Stimulated activated naive CD8-positive, alpha-beta T cell treated with anti-CD3 and anti-CD28 coated beads, Interleukin-15, Interleukin-2, amounts not matched to agents 100 ng/mL and 50 ng/mL, for 24 hours (primary cell): ENCODE measurements around the gene MOSPD2.

Experiments used
- H3K27ac Mint-ChIP-seq: one replicate; pipeline ENCODE4 v1.8.0; 2021; ENCODE audit warnings: mild to moderate bottlenecking, mixed read lengths
- H3K27me3 Mint-ChIP-seq: one replicate; pipeline ENCODE4 v1.8.0; 2021; ENCODE audit warnings: mixed read lengths
- H3K36me3 Mint-ChIP-seq: one replicate; pipeline ENCODE4 v1.8.0; 2021; ENCODE audit warnings: low read depth, mixed read lengths
- H3K4me1 Mint-ChIP-seq: one replicate; pipeline ENCODE4 v1.8.0; 2021; ENCODE audit warnings: low read depth, mixed read lengths
- H3K4me3 Mint-ChIP-seq: one replicate; pipeline ENCODE4 v1.8.0; 2021; ENCODE audit warnings: mild to moderate bottlenecking, mixed read lengths
- H3K9me3 Mint-ChIP-seq: one replicate; pipeline ENCODE4 v1.8.0; 2021; ENCODE audit warnings: mixed read lengths

Gene MOSPD2

DNA sequence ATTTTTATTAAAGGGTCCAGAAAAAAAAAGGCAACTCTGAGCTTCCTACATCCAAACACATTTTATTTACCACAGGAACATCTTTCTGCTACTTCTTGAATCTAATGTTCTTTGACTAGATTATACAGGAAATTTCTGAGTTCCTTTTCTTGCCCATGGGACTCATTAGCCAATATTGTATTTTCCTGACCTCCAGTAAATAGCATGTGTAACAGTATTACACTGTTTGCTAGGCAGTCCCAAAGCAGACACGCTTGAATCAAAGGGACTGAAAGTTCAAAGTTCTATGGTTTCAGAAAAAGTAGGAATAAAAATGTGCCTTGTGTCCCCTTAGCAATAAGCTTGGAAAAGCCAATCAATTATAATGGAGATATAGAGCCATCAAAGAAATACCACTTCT lies 57.4 kb downstream of the MOSPD2 start:
- H3K4me1 Mint-ChIP-seq: no peaks in the 10 kb centered on the region
- no peaks in the 10 kb centered on the region for H3K36me3 Mint-ChIP-seq
- H3K9me3 Mint-ChIP-seq: no peaks in the 10 kb centered on the region

DNA sequence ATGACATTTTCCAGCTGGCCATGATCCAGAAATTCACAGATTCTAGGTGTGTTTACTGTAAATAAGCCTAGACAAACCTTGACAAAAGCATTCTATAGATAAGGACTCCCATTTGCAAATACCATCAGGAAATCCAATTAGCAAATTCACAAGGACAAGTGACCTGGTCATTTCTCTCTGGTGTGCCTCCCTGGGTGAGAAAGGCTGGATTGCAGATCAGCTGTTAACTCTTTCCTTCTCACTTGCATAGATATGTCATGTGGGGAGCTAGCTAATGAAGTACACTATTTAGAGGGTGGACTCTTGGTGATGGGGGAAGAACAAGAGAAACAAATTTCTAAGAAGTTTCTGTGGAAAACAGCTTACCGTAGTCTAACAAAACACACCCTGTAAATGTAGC lies 58.9 kb downstream of the MOSPD2 start:
- H3K27ac Mint-ChIP-seq: no peak overlapping the region
- no peak overlapping the region for H3K4me3 Mint-ChIP-seq

More for the DNA sequence above, 57.4 kb downstream of the MOSPD2 start:
- no peak overlapping the region for H3K4me3 Mint-ChIP-seq
- H3K27ac Mint-ChIP-seq: no peak overlapping the region
- H3K27me3 Mint-ChIP-seq: no peaks in the 10 kb centered on the region

GRCh38 chrX:14934423-14934822 lies 61.2 kb downstream of the MOSPD2 start:
- H3K4me1 Mint-ChIP-seq: no peaks in the 10 kb centered on the region
- H3K4me3 Mint-ChIP-seq: no peak overlapping the region
- no peaks in the 10 kb centered on the region for H3K27me3 Mint-ChIP-seq
- H3K9me3 Mint-ChIP-seq: no peaks in the 10 kb centered on the region
- H3K36me3 Mint-ChIP-seq: no peaks in the 10 kb centered on the region
- no peak overlapping the region for H3K27ac Mint-ChIP-seq

More for the DNA sequence above, 58.9 kb downstream of the MOSPD2 start:
- no peaks in the 10 kb centered on the region for H3K36me3 Mint-ChIP-seq
- H3K9me3 Mint-ChIP-seq: no peaks in the 10 kb centered on the region
- no peaks in the 10 kb centered on the region for H3K27me3 Mint-ChIP-seq
- H3K4me1 Mint-ChIP-seq: no peaks in the 10 kb centered on the region

- no peaks in the 10 kb centered on the region for H3K36me3 Mint-ChIP-seq
- H3K9me3 Mint-ChIP-seq: no peaks in the 10 kb centered on the region
- no peak overlapping the region for H3K4me3 Mint-ChIP-seq
- H3K4me1 Mint-ChIP-seq: no peaks in the 10 kb centered on the region
- H3K27me3 Mint-ChIP-seq: no peaks in the 10 kb centered on the region
- no peak overlapping the region for H3K27ac Mint-ChIP-seq
Observed at GRCh38 chrX:14936561-14936960, 63.3 kb downstream of the MOSPD2 start.

DNA sequence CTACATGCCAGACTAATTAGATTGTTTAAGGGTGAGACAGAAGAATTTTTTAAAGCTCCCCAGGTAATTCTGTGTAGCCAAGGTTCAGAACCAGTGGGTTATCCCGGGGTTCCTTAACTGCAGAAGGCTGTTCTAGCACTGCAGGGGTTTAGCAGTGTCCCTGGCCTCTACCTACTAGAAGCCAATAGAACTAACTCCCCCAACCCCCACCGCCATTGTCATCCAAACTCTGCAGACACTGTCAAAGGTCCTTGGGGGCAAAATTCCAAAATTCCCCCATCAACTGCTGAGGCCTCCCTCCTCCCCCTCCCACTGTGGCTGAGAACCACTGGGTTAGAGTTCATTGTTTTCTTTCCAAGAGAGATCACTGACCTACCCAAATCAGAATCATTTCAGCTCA lies 66.4 kb downstream of the MOSPD2 start:
- Mint-ChIP-seq H3K36me3 (no peaks in the 10 kb centered on the region), H3K27me3 (no peaks in the 10 kb centered on the region), H3K9me3 (no peaks in the 10 kb centered on the region), H3K4me3 (no peak overlapping the region), H3K4me1 (no peaks in the 10 kb centered on the region), H3K27ac (no peak overlapping the region)

GRCh38 chrX:14941301-14941700 lies 68.1 kb downstream of the MOSPD2 start:
- H3K36me3 Mint-ChIP-seq: no peaks in the 10 kb centered on the region
- H3K9me3 Mint-ChIP-seq: no peaks in the 10 kb centered on the region
- H3K4me1 Mint-ChIP-seq: no peaks in the 10 kb centered on the region
- no peaks in the 10 kb centered on the region for H3K27me3 Mint-ChIP-seq
- no peak overlapping the region for H3K27ac Mint-ChIP-seq
- H3K4me3 Mint-ChIP-seq: no peak overlapping the region

DNA sequence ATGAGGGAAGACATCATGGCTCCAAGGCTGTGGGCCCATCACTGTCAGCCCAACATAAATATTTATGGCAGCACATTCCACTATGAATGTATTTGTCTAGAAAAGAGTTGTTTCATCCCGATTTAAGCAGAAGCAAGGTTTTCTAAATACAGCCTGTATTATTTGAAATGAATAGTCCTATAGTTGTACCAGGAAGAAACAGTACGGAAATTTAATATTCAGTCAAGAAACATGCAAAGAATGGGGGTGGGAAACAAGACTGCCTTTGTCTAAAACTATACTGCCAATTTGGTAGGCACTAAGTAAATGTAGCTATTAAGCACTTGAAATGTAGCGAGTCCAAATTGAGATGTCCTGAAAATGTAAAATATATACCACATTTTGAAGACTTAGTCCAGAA lies 69.1 kb downstream of the MOSPD2 start:
- Mint-ChIP-seq H3K27me3 (no peaks in the 10 kb centered on the region), H3K4me1 (no peaks in the 10 kb centered on the region), H3K4me3 (no peak overlapping the region), H3K9me3 (no peaks in the 10 kb centered on the region), H3K27ac (no peak overlapping the region), H3K36me3 (no peaks in the 10 kb centered on the region)

- H3K27ac Mint-ChIP-seq: no peak overlapping the region
- H3K4me1 Mint-ChIP-seq: no peaks in the 10 kb centered on the region
- H3K4me3 Mint-ChIP-seq: no peak overlapping the region
- H3K27me3 Mint-ChIP-seq: no peaks in the 10 kb centered on the region
- no peaks in the 10 kb centered on the region for H3K36me3 Mint-ChIP-seq
- H3K9me3 Mint-ChIP-seq: no peaks in the 10 kb centered on the region
Observed at GRCh38 chrX:14943962-14944361, 70.7 kb downstream of the MOSPD2 start.

GRCh38 chrX:14946606-14947155 lies 73.5 kb downstream of the MOSPD2 start:
- no peak overlapping the region for H3K27ac Mint-ChIP-seq

GRCh38 chrX:14948691-14949090 lies 75.5 kb downstream of the MOSPD2 start:
- Mint-ChIP-seq H3K4me3 (no peak overlapping the region), H3K27ac (no peak overlapping the region), H3K9me3 (no peaks in the 10 kb centered on the region), H3K27me3 (no peaks in the 10 kb centered on the region), H3K4me1 (no peaks in the 10 kb centered on the region), H3K36me3 (no peaks in the 10 kb centered on the region)

More at GRCh38 chrX:14946606-14947155, 73.5 kb downstream of the MOSPD2 start:
- Mint-ChIP-seq H3K27me3 (no peaks in the 10 kb centered on the region), H3K36me3 (no peaks in the 10 kb centered on the region), H3K4me3 (no peak overlapping the region), H3K4me1 (no peaks in the 10 kb centered on the region), H3K9me3 (no peaks in the 10 kb centered on the region)

DNA sequence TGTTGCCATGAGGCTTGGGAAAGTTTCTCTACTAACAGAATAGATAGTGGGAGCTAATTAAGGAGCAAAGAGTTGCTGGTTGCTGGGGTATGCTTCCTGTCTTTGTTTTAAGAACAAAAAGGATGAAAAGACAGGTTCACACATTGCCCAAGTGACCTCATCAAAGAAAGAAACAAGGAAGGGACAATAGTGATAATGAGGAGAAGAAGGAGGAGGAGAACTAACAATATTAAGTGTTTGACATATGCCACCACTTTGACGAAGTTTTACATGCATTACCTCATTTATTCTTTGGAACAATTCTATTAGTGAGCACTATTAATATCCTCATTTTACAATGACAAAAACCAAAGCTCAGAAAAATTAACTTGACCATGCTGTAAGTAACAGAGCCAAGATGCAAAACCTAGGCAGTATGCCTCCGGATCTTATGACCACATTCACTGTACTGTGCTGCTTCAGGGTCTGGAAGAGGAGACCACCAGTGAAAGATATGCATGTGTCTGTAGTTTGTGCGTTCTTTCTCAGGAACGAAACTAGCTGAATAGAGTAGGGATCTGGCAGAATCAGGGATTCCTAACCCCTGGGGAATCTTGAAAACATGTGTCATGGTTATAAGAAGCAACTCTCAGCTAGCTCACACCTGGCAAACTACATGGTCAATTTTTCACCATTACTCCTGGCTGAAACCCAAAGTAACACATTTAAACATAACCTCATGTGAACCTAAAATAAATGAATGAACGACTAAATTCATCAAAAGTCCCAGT lies 83.8 kb downstream of the MOSPD2 start:
- Mint-ChIP-seq H3K27me3 (peaks cover 6% of the 10 kb centered on the region), H3K36me3 (no peaks in the 10 kb centered on the region), H3K4me3 (no peak overlapping the region), H3K4me1 (no peaks in the 10 kb centered on the region), H3K27ac (no peak overlapping the region), H3K9me3 (no peaks in the 10 kb centered on the region)

DNA sequence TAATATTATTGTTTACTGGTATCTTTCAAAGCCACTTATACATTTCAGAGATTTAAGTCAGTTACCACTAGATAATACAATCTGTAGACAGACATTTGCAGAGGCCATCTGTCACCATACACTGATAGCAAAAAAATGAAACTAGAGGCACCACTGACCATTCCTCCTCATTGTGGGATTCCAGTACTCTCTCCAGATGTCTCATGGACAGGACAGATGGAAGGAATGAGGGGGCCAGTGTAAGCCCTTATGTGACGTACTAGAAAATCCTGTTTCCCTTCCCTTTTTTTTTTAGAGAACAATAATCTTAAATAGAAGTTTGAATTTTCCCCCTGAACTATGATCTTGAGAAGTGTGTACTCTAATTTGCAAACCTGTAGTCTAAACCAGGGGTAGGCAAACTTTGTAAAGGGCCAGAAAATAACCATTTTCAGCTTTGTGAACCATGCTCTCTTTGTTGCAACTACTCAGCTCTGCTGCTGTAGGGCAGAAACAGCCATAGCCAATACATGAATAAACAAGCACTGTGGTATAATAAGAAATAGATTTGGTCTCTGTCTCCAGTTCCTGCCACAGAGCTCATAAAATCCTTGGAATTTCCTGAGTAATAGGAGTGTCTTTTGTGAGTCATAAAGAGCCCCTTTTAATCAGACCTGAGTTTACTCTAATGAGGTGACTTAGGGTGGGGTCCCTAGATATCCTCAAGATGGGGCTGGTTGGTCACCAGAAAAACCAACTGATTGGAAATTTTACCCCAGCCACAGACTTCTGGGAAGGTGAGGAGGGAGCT lies 90.4 kb downstream of the MOSPD2 start:
- Mint-ChIP-seq H3K4me1 (no peaks in the 10 kb centered on the region), H3K27me3 (peaks cover 3% of the 10 kb centered on the region), H3K36me3 (no peaks in the 10 kb centered on the region)

GRCh38 chrX:14964500-14964899 lies 91.3 kb downstream of the MOSPD2 start:
- H3K9me3 Mint-ChIP-seq: no peaks in the 10 kb centered on the region
- H3K4me1 Mint-ChIP-seq: no peaks in the 10 kb centered on the region
- H3K27ac Mint-ChIP-seq: no peak overlapping the region
- no peak overlapping the region for H3K4me3 Mint-ChIP-seq
- H3K27me3 Mint-ChIP-seq: peaks cover 3% of the 10 kb centered on the region
- no peaks in the 10 kb centered on the region for H3K36me3 Mint-ChIP-seq

More for the DNA sequence above, 90.4 kb downstream of the MOSPD2 start:
- no peak overlapping the region for H3K27ac Mint-ChIP-seq
- no peak overlapping the region for H3K4me3 Mint-ChIP-seq
- H3K9me3 Mint-ChIP-seq: no peaks in the 10 kb centered on the region
